Measurements from ENCODE around the gene UFM1.

The UFM1 gene

GRCh38 chr13:38412266-38412665, 62.6 kb downstream of the UFM1 start:
- no peak overlapping the region for H3K4me3 ChIP-seq (ENCODE audit: low read depth, low read length)
- no peak for TF ChIP-seq CTCF (conservative IDR thresholded peaks at IDR 0.05; ENCODE audit: low read depth, low read length)
- no peak for DNase-seq (ENCODE audit: low read depth)

Data from choroid plexus epithelial cell (primary cell).